ENCODE results near the gene BSN. TPM values are rescaled to one million over a fixed set of nuclear protein-coding genes. Genes with fewer than 3 reads are reported as not detected.

The BSN gene
- total and polyA plus RNA-seq, 2 donors (not counting 3 experiments of a cell fraction or from before 2014, with no cell fraction given) = 0.04 to 0.27 TPM

DNA sequence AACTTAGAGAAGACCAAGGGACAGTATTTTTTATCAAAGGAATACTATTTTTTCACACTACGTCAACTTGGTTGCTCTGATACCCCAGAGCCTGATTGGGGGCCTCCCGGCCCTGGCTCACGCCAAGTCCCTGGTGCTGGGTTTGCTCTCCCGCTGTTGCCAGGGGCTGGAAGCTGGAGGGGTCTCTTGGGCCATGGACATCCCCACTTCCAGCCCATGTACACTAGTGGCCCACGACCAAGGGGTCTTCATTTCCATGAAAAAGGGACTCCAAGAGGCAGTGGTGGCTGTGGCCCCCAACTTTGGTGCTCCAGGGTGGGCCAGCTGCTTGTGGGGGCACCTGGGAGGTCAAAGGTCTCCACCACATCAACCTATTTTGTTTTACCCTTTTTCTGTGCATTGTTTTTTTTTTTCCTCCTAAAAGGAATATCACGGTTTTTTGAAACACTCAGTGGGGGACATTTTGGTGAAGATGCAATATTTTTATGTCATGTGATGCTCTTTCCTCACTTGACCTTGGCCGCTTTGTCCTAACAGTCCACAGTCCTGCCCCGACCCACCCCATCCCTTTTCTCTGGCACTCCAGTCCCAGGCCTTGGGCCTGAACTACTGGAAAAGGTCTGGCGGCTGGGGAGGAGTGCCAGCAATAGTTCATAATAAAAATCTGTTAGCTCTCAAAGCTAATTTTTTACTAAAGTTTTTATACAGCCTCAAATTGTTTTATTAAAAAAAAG is 20.3 kb upstream of the BSN start:
- CTCF ChIA-PET = no interaction called here
- H3K9ac ChIP-seq (replicated peaks; ENCODE audit: extremely low read depth, insufficient read depth, low read length) = no peak overlapping the region
- DNase-seq (ENCODE audit: low read depth, low spot score) (no peak), FAIRE-seq (no peak)
- TF ChIP-seq POLR2AphosphoS5 (IDR thresholded peaks at IDR 0.05; ENCODE audit: insufficient read depth, low read depth, low read length) = no peak
- TF ChIP-seq JUN (IDR thresholded peaks at IDR 0.05; ENCODE audit: borderline replicate concordance, insufficient read depth, insufficient read length, low read depth) = no peak
- no peak for TF ChIP-seq CTCF (IDR thresholded peaks at IDR 0.05; ENCODE audit: extremely low read depth in 1 of 2, insufficient read depth in 1 of 2, low read depth in 1 of 2, low read length in 2 of 2)
- TF ChIP-seq EZH2 (IDR thresholded peaks at IDR 0.05; ENCODE audit: borderline replicate concordance, low read depth, low read length, severe bottlenecking) = no peak
- TF ChIP-seq FOS (IDR thresholded peaks at IDR 0.05; ENCODE audit: borderline replicate concordance, insufficient read depth, low read length) = no peak
- no peak for TF ChIP-seq MAX (IDR thresholded peaks at IDR 0.05; ENCODE audit: insufficient read depth, insufficient read length)
- TF ChIP-seq MYC (IDR thresholded peaks at IDR 0.05; ENCODE audit: low read depth, low read length) = no peak
- TF ChIP-seq GATA2 (IDR thresholded peaks at IDR 0.05; ENCODE audit: insufficient read depth, insufficient read length, low read depth, low read length) = no peak
- no peak for TF ChIP-seq POLR2A (IDR thresholded peaks at IDR 0.05; ENCODE audit: low read depth, low read length)
- dilution Hi-C loops (cut with MboI; ENCODE audit: extremely low pct_ligation_motif_present, low sequenced_read_pairs) = no loop called here
- H3K4me1 ChIP-seq (ENCODE audit: control insufficient read depth, extremely low read depth, insufficient read depth, low read length) = no peaks in the 10 kb centered on the region
- H3K36me3 ChIP-seq (ENCODE audit: control insufficient read depth in 2 of 2, extremely low read depth in 1 of 2, insufficient read depth in 2 of 2, low read length in 2 of 2) = peaks cover 0 to 13% of the 10 kb centered on the region in 2 experiments
- no TSS peak for BruUV-seq (replicated peaks)
- no peak overlapping the region for H3K4me2 ChIP-seq (ENCODE audit: insufficient read depth, low read length)
- intact Hi-C loops (cut with micrococcal nuclease) = no loop called here
- no peaks in the 10 kb centered on the region for H3K27me3 ChIP-seq (ENCODE audit: control insufficient read depth in 2 of 2, insufficient read depth in 2 of 2, low read length in 2 of 2)
- no peak overlapping the region for H3K27ac ChIP-seq (ENCODE audit: insufficient read depth, low read depth, low read length)
- H4K20me1 ChIP-seq (replicated peaks; ENCODE audit: control insufficient read depth, extremely low read depth, insufficient read depth, low read length) = no peaks in the 10 kb centered on the region
- no peak overlapping the region for H3K4me3 ChIP-seq (replicated peaks in 1 of 3; ENCODE audit: insufficient read depth in 1 of 3, low read depth in 1 of 3, low read length in 3 of 3)
- H2AFZ ChIP-seq (ENCODE audit: low read depth, low read length) = no peak overlapping the region
- H3K9me3 ChIP-seq (replicated peaks; ENCODE audit: control insufficient read depth, insufficient read depth, low read length) = no peaks in the 10 kb centered on the region
- POLR2A ChIA-PET = no interaction called here
- no peaks in the 10 kb centered on the region for H3K79me2 ChIP-seq (ENCODE audit: control insufficient read depth, insufficient read depth, low read length)
- H3K9me1 ChIP-seq (replicated peaks; ENCODE audit: control insufficient read depth, extremely low read depth, insufficient read depth, low read length) = no peaks in the 10 kb centered on the region

Data from endothelial cell of umbilical vein (primary cell).